HG02981 (cell line): ENCODE data around the gene CRLF3.
"Not testable (repeated sequence)": the region's sequence is repeated elsewhere in the genome, so short reads cannot be mapped to it uniquely, and the experiment has no call there.

Experiments used
- ATAC-seq: cut with Tn5 transposase; IDR thresholded peaks from one replicate; pipeline ENCODE4 v1.9.1; 2021; ENCODE audit warnings: mild to moderate bottlenecking, moderate library complexity; ENCODE audit not compliant: unreplicated experiment

The CRLF3 gene

GRCh38 chr17:30814860-30815259, 9.6 kb downstream of the CRLF3 start:
- ATAC-seq: not testable (repeated sequence)

GRCh38 chr17:30814236-30814635, 10.3 kb downstream of the CRLF3 start:
- not testable (repeated sequence) for ATAC-seq

- no peak for ATAC-seq
Measured at GRCh38 chr17:30812218-30813177, 12.0 kb downstream of the CRLF3 start.

- ATAC-seq: no peak
Measured at GRCh38 chr17:30809867-30810266, 14.6 kb downstream of the CRLF3 start.

- ATAC-seq: peak; percentile 85
Measured at GRCh38 chr17:30808785-30809286, 15.7 kb downstream of the CRLF3 start.

- ATAC-seq: no peak
Measured at GRCh38 chr17:30807896-30808295, 16.6 kb downstream of the CRLF3 start.

- ATAC-seq: no peak
Measured at GRCh38 chr17:30805944-30806456, 18.5 kb downstream of the CRLF3 start.

- no peak for ATAC-seq
Measured at GRCh38 chr17:30801671-30802070, 22.8 kb downstream of the CRLF3 start.

- ATAC-seq: no peak
Measured at GRCh38 chr17:30796016-30796415, 28.5 kb downstream of the CRLF3 start.

- no peak for ATAC-seq
Measured at GRCh38 chr17:30794372-30794771, 30.1 kb downstream of the CRLF3 start.

- ATAC-seq: no peak
Measured at GRCh38 chr17:30793282-30793977, 31.1 kb downstream of the CRLF3 start.

- no peak for ATAC-seq
Measured at GRCh38 chr17:30790279-30790678, 34.2 kb downstream of the CRLF3 start.

- ATAC-seq: no peak
Measured at GRCh38 chr17:30788918-30789317, 35.6 kb downstream of the CRLF3 start.

GRCh38 chr17:30782206-30782605, 42.3 kb downstream of the CRLF3 start:
- no peak for ATAC-seq

- ATAC-seq: no peak
Measured at GRCh38 chr17:30780343-30780742, 44.1 kb downstream of the CRLF3 start.

GRCh38 chr17:30768771-30769170, 55.7 kb downstream of the CRLF3 start:
- not testable (repeated sequence) for ATAC-seq

GRCh38 chr17:30767641-30768404, 56.7 kb downstream of the CRLF3 start:
- not testable (repeated sequence) for ATAC-seq

GRCh38 chr17:30761060-30761459, 63.4 kb downstream of the CRLF3 start:
- ATAC-seq: no peak

- ATAC-seq: not testable (repeated sequence)
Measured at GRCh38 chr17:30753291-30753690, 71.2 kb downstream of the CRLF3 start.

GRCh38 chr17:30750982-30751381, 73.5 kb downstream of the CRLF3 start:
- ATAC-seq: not testable (repeated sequence)

- not testable (repeated sequence) for ATAC-seq
Measured at GRCh38 chr17:30747621-30748020, 76.9 kb downstream of the CRLF3 start.
